OCI-LY1 (cell line): ENCODE measurements around the gene PRRX1.

ENCODE experiments used
- EZH2 ChIP-seq: fragments of 200-600 bp; sonication (generic), shearing (Covaris generic); IDR thresholded peaks from 2 replicates; pipeline ENCODE4 v1.8.0; 2017; ENCODE audit warnings: borderline replicate concordance, mixed run types, mild to moderate bottlenecking, antibody characterized with exemption, low read length, moderate library complexity, mixed read lengths
- TF ChIP-seq, protein P1 (sequence below): fragments of 200-600 bp; sonication (generic), shearing (Covaris generic); IDR thresholded peaks from 2 replicates; pipeline ENCODE4 v1.5.1; 2017; ENCODE audit warnings: mild to moderate bottlenecking, antibody characterized with exemption, low read length, moderate library complexity, mixed read lengths

DNA sequence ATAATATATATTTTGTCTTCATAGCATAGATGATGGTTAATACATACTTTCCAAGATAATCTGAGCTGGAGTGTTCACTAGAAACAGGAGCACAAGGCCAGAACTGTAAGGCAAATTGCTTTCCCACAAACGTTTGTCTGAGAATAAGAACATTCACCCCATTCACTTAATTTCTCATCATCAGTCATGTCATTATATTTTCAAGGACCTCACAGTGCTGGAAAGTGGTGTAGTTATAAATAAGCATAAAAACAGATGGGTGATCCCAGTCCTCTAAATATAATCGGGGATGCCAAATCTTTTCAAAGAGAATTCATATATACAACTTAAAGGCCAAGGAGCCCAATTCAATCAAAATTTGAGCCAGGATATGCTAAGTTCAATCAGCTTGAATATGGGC lies 8.4 kb downstream of the PRRX1 start:
- TF ChIP-seq, protein P1, sequence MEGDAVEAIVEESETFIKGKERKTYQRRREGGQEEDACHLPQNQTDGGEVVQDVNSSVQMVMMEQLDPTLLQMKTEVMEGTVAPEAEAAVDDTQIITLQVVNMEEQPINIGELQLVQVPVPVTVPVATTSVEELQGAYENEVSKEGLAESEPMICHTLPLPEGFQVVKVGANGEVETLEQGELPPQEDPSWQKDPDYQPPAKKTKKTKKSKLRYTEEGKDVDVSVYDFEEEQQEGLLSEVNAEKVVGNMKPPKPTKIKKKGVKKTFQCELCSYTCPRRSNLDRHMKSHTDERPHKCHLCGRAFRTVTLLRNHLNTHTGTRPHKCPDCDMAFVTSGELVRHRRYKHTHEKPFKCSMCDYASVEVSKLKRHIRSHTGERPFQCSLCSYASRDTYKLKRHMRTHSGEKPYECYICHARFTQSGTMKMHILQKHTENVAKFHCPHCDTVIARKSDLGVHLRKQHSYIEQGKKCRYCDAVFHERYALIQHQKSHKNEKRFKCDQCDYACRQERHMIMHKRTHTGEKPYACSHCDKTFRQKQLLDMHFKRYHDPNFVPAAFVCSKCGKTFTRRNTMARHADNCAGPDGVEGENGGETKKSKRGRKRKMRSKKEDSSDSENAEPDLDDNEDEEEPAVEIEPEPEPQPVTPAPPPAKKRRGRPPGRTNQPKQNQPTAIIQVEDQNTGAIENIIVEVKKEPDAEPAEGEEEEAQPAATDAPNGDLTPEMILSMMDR, result no peak
- no peak for TF ChIP-seq EZH2
